Mononuclear cell (primary cell): ENCODE measurements around the gene GDF2. TPM values are rescaled to one million over a fixed set of nuclear protein-coding genes. Genes with fewer than 3 reads are reported as not detected.

ENCODE experiments used
- H3K27me3 ChIP-seq: 2 replicates; pipeline ENCODE4 v1.6.0; 2011; ENCODE audit warnings: low read length, control low read depth; ENCODE audit not compliant: insufficient read depth
- H3K4me1 ChIP-seq: 2 replicates; pipeline ENCODE4 v1.5.1; 2011; ENCODE audit warnings: mild to moderate bottlenecking, low read length, control low read depth; ENCODE audit not compliant: insufficient read depth
- H3K4me3 ChIP-seq: 2 replicates; pipeline ENCODE4 v1.5.1; 2011; ENCODE audit warnings: mild to moderate bottlenecking, low read length, moderate library complexity
- H3K9me3 ChIP-seq: 2 replicates; pipeline ENCODE4 v1.5.1; 2011; ENCODE audit warnings: low read depth, mild to moderate bottlenecking, control low read depth, low read length
- total RNA-seq: library from RNA; depleted of rRNA; stranded (reverse); fragments of >200 nt; gene quantifications from one replicate; pipeline ENCODE4 v1.2.3, GENCODE V29; 2012

The GDF2 gene
- total RNA-seq, 1 donor, result not detected

DNA sequence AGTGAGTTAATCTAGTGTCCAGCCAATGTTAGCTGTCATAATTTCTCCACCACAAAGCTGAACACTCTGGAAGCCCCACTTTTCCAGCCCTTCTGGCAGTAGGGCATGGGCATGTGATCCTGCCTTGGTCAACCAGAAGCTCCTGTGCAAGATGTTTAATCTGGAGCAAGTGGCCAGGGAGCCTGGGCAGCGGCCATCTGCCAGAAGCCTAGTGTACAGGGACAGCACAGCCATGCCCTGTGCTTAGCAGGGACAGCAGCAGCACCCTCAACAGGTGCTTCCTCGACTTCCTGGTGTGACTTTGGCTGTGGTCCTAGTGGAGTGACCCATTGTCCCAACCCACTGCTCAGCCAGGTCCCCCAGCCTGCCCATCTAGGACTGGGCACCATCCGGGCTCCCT lies 36.2 kb downstream of the GDF2 start:
- Histone ChIP-seq H3K27me3 (no peaks in the 10 kb centered on the region), H3K4me3 (no peak overlapping the region), H3K4me1 (no peaks in the 10 kb centered on the region), H3K9me3 (no peaks in the 10 kb centered on the region)

DNA sequence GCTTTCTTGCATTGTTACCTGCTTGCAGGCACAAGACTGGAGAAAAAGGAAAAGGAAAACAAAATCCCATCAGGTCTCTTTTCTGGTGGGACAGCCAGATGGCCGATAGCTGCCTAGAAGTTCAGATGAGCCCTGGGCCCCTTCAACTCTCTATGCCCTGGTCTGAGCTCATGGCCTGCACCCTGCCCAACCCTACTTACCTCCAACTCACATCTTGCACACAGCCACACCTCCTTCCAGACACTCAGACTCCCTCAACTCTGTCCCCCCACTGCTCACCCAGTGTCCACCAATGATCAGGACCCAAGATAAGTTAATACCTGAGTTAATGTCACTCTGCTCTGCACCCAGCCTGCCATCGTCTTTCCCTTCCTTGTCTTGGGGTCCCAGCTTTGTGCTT lies 36.8 kb downstream of the GDF2 start:
- Histone ChIP-seq H3K27me3 (no peaks in the 10 kb centered on the region), H3K4me1 (no peaks in the 10 kb centered on the region), H3K9me3 (no peaks in the 10 kb centered on the region), H3K4me3 (no peak overlapping the region)

DNA sequence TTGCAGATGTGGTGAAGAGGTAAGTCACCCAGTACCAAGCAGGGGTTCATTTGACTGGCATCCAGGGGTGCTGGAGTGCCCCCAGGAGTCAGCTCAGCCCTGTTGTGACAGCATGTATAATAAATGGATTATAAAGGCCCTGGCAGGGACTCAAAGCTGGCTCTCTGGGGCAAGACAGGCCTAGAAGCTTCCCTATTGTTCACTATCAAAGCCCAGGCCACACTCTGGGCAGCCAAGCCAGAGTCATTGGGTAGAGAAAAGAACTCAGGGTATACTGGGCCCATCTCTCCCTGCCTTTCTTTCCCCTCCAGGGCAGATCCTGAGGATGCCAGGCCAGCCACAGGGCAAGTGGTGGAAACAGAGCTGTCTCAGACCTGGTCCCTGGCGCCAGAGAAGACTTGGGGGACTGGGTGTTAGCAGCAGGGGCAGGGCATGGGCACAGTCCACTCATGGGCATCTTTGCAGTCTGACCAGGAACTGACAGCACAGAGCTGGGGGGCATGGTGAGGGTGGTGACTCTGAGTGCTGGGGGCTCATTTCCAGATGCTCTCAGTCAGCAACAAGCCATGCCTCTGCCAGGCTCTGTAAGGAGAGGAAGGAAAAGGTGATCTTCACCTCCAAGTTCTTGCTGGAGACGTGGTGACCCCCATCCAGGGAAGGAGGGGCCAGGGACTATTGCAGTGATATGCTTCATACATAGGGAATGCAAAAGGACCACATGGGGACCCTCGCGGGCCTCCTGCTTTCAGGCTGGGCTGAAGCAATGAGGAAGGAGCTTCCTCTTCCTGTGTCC lies 37.6 kb downstream of the GDF2 start:
- H3K4me1 ChIP-seq, result no peaks in the 10 kb centered on the region
- no peak overlapping the region for H3K4me3 ChIP-seq
- no peaks in the 10 kb centered on the region for H3K9me3 ChIP-seq
- H3K27me3 ChIP-seq, result no peaks in the 10 kb centered on the region

DNA sequence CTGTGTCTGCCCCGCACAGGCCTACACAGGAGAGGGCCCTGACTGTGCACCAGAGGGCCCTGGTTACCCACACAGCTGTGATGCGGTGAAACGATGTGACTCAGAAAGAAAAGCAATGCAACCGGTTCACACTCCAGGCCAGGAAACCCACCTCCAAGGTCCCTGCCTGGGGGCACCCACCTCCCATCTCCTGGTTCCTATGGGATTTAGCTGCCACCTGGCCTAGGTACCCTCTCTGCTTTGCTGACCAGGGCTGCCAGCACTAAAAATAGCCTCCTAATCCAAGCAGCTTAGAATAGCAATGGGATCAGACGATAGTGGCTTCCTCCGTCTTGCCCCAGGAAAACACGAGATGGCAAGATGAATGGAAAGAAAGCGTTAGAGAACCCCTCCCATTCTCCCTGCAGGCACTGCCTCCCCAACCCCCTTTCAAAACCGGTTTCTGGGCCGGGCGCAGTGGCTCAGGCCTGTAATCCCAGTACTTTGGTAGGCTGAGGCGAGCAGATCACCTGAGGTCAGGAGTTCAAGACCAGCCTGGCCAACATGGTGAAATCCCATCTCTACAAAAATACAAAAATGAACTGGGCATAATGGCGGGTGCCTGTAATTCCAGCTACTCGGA lies 38.3 kb downstream of the GDF2 start:
- no peaks in the 10 kb centered on the region for H3K9me3 ChIP-seq
- H3K4me3 ChIP-seq, result no peak overlapping the region
- H3K4me1 ChIP-seq, result no peaks in the 10 kb centered on the region

DNA sequence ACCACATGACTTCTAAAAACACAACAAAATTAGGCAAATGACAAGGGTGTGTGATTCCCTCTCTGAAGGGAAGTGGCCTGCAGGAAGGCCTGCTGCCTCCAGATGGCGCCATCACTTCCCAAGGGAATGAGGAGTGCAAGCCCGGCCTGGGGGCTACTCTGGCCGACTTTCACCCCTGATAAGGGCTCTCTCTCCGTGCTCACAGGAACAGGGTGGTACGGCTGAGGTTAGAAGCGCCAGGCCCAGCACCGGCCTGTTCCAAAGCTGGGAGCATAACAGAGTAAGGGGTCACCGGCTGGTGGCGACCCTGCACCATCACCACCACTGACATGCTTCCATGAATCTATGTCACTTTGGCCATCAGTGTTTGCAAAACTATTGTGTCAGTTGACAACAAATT lies 39.0 kb downstream of the GDF2 start:
- Histone ChIP-seq H3K4me3 (no peak overlapping the region), H3K4me1 (no peaks in the 10 kb centered on the region), H3K9me3 (no peaks in the 10 kb centered on the region), H3K27me3 (no peaks in the 10 kb centered on the region)

More for the DNA sequence above, 38.3 kb downstream of the GDF2 start:
- no peaks in the 10 kb centered on the region for H3K27me3 ChIP-seq

DNA sequence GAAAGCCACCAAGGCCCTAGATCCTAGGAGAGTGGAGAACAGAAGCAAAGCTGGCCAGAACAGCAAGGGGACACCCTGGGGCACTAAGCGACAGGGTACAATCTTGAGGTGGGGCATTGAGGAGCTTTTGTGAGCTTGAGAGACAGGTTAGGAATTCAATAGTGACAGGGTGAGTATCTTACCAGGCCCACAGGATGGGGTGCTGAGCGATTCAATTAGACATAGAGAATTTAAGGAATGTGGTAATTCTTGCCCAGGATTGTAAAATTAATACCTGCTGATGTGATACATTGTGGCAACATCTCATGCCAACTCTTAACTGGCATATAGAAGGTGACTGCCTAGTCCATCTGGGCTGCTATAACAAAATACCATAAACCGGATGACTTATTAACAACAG lies 39.9 kb downstream of the GDF2 start:
- H3K9me3 ChIP-seq, result no peaks in the 10 kb centered on the region
- no peaks in the 10 kb centered on the region for H3K27me3 ChIP-seq
- H3K4me1 ChIP-seq, result no peaks in the 10 kb centered on the region
- no peak overlapping the region for H3K4me3 ChIP-seq

DNA sequence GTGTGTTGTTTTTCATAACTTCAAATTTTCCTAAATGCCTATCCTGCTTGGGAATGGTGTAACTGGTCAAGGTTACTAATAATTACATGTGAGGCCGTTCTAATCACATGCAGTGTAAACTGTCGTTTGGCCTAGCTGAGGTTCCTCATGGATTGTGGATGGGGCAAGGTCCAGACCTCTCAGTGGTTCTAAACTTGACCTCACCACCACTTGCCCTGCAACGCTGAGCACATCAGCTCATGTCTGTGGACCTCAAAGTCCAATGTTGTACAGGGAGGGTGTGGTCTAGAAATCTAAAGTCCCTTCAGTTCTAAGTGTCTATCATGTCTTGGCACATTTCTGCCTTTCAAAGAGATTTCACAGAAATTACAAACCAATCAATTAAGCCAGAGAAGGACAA lies 41.5 kb downstream of the GDF2 start:
- Histone ChIP-seq H3K4me3 (no peak overlapping the region), H3K4me1 (no peaks in the 10 kb centered on the region), H3K27me3 (no peaks in the 10 kb centered on the region), H3K9me3 (no peaks in the 10 kb centered on the region)

DNA sequence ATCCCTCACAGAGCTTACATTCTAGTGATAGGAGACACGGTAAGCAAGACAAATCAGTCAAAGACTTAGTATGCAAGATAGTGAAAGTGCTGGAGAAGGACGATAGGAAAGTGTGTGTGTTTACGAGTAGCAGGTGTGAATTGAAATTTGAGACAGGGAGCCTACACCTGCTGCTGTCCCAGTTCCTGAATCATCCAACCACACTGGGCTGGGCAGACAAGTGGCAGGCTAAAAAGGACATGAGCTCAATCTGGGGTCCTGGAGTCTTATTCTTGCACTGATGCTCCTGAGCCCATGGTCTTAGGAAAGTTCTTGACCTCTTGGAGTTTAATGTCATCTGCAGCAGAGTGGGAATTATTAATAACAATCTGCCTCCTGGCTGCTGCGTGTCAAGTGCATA lies 42.1 kb downstream of the GDF2 start:
- H3K4me1 ChIP-seq, result no peaks in the 10 kb centered on the region
- no peaks in the 10 kb centered on the region for H3K9me3 ChIP-seq
- H3K27me3 ChIP-seq, result no peaks in the 10 kb centered on the region
- no peak overlapping the region for H3K4me3 ChIP-seq

DNA sequence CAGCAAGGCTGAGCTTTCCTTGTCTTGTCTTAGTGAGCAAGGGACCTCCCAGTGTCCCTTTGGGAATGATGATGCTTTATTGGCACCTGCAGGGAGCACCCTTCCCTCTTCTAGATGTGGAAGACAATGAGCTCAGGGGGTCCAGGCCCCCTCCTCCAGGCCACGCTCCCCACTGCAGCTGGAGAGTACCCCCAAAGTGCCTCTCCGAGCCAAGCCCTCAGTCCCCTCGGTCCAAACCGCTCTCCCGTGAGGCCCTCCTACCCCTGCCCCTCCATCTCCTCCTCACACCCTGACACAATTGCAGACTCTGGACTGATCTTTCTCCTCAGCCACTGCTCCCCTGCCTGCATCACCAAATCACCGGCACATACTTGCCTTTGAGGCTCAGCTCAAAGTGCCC lies 42.7 kb downstream of the GDF2 start:
- H3K4me3 ChIP-seq, result no peak overlapping the region
- no peaks in the 10 kb centered on the region for H3K27me3 ChIP-seq
- H3K4me1 ChIP-seq, result no peaks in the 10 kb centered on the region
- H3K9me3 ChIP-seq, result no peaks in the 10 kb centered on the region

DNA sequence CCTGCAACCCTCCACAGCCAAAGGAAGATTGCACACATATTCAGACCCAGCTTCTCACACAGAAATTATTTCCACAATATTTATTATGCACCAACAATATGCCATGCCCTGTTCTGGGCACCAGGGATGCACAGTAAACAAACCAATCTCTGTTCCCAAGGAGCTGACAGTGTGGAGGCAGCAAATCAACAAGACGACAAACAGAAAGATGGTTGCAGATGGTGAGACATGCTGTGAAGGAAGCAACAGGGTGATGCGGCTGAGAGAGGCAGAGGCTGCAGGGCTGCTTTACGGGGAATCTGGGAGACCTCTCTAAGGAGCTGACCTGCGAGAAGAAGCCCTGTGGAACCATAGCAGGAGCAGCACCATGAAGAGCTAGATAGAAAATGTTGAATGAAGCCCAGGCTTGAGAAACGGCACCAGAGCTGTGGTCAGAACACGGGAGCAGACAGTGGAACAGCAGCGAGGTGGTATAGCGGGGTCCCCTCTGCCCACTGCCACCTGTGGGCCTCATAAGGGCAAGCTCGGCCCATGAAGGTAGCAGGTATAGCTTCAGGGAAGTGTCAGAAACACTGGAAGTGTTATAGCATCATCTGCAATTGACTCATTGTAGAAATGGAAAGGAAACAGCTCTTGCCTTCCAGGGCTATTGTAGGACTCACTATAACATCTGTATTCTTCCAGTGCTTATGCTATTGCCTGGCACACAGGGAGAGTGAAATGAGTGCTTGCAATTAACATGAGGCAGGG lies 43.4 kb downstream of the GDF2 start:
- H3K9me3 ChIP-seq, result no peaks in the 10 kb centered on the region
- no peaks in the 10 kb centered on the region for H3K4me1 ChIP-seq
- H3K4me3 ChIP-seq, result no peak overlapping the region
- H3K27me3 ChIP-seq, result no peaks in the 10 kb centered on the region

DNA sequence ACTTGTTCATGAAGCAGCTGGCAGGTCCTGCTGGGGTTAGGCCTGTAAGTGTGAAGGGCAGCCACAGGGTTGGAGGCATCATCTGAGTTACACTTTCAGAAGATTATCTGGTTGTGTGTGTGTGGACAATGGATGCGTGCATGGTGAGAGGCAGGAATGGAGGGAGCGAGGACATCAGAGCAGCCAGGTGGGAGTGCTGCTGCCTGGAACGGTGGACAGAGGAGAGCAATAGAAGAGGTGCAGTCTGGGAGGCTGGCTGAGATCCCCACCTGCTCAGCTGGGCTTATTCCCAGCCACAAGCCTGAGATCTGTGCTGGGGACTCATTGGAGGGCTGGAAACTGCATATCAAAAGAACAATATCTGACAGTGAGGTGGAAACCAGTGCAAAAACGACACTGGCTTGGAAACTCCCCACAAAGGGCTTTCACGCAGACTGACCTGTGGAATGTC lies 44.0 kb downstream of the GDF2 start:
- Histone ChIP-seq H3K4me1 (no peaks in the 10 kb centered on the region), H3K9me3 (no peaks in the 10 kb centered on the region), H3K27me3 (no peaks in the 10 kb centered on the region), H3K4me3 (no peak overlapping the region)

DNA sequence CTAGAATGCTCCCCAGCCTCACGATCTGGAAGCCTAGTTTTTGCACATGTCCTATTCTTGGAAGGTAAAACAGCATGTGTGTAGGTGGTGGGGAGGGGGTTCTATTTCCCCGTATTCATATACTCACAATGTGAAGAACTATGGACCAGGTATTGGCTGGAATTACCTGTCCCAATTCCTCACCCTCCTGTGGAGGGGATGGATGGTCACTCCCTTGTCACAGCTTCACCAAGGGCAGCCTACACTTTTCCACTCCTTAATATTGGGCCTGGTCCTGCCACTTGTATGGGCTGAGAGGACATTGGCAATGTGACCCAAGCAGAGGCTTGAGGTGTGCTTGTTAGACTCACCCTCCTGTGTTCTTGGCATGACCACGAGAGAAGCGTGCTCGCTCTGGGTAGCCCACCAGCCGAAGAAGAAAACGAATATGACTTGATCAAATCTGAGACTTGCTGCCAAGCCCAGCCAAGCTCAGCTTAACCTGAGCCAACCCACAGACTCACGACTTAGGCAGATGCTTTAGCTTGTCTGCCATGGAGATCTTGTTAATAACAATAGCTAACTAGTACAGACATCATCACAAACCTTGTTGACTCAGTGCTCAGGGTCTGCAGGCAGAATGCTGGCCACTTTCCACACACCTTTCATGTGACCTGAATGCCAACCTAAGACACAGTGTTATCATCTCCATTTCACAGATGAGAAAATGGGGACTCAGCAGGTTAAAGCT lies 44.6 kb downstream of the GDF2 start:
- Histone ChIP-seq H3K4me3 (no peak overlapping the region), H3K27me3 (no peaks in the 10 kb centered on the region), H3K9me3 (no peaks in the 10 kb centered on the region), H3K4me1 (no peaks in the 10 kb centered on the region)

DNA sequence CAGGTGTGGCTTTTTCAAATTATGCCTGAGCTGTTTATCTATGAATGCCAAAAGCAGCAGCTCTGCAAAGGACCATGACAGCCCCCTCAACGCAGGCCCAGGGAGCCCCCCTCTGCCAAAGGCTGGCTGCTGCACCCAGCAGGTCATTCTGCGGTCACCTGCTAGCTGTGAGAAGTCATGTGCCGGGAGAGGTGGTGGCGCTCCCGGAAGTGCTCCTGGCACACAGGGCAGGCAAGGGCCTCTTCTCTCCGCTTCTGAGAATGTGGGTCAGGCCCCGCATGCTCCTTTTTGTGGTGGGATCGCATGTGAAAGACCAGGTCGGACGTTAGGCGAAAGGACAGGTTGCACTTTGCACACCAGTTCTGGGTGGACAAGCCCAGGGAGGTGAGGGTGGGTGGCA lies 45.4 kb downstream of the GDF2 start:
- H3K9me3 ChIP-seq, result no peaks in the 10 kb centered on the region
- no peaks in the 10 kb centered on the region for H3K4me1 ChIP-seq
- H3K27me3 ChIP-seq, result no peaks in the 10 kb centered on the region
- H3K4me3 ChIP-seq, result no peak overlapping the region

DNA sequence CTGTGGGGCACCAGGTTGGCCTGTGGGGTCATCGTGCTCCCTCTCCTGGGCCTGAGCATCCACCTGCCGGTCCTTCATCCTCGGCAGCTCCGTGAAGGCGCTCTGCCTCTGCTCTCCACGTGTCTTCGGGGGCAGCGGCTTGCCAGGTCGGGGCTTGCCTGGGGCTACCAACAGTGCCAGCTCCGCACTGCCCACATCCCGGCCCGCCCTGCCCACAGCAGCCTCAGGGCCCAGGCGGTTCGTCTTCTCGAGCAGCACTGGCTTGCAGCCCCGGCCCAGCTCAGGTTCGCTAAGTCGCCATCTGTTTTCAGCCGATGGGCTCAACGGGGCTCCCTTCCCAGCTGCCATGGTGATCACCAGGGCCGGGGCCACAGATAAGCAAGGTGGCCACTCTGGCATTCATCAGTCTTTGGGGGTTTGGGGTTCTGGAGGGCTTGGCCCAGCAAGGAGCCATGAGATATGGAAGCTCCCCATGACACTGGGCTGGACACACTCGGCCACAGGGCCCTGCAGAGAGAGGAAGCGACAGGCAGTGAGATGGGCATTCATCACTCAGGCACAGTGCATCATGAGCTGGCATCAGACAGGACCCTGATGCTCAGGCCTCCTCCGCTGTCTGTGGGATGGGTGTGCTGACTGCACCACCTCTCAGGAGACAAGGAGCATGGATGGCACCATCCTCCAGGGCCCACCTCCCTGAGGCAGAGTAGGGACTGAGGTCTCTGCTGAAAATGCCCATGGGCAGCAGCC lies 46.4 kb downstream of the GDF2 start:
- no peaks in the 10 kb centered on the region for H3K27me3 ChIP-seq
- H3K4me1 ChIP-seq, result no peaks in the 10 kb centered on the region
- H3K9me3 ChIP-seq, result no peaks in the 10 kb centered on the region
- no peak overlapping the region for H3K4me3 ChIP-seq
